HepG2 (cell line): ENCODE data around the gene PSMB11. TPM values are rescaled to one million over a fixed set of nuclear protein-coding genes. Genes with fewer than 3 reads are reported as not detected.

Experiments used
- ATAC-seq: fragments of 200-7000 bp; cut with Tn5 transposase; 3 replicates; pipeline ENCODE4 v1.9.1; 2020; ENCODE audit warnings: mild to moderate bottlenecking, moderate library complexity
- BruUV-seq: library from RNA; stranded (reverse); fragments of 400-500 nt; replicated peaks from 2 replicates; lab custom pipeline; 2021; lab: Mats Ljungman, UMichigan
- CTCF ChIA-PET: fragments of 300-600 bp; formaldehyde crosslinking; extraction: SDS; loops from one replicate; lab custom pipeline; 2021; ENCODE audit warnings: low total read pairs, inconsistent platforms, low intra/inter-chr PET ratio; lab: Yijun Ruan, JAX
- POLR2A ChIA-PET: fragments of 350-600 bp; sonication (Branson Sonifier 250); formaldehyde crosslinking; loops from one replicate; lab custom pipeline; 2020; ENCODE audit warnings: antibody characterized with exemption, inconsistent platforms; lab: Yijun Ruan, JAX
- DNase-seq: peaks from one replicate; pipeline ENCODE4 v3.0.0-alpha.2; 2015; ENCODE audit warnings: low spot score
- FAIRE-seq: peaks from 3 replicates; lab custom pipeline; 2011; peaks lifted over from hg19 to GRCh38; lab: Jason Lieb, UNC
- H2AFZ ChIP-seq: one replicate; pipeline ENCODE4 v1.6.1; 2011; ENCODE audit warnings: low read length, inconsistent platforms
- H3K27ac ChIP-seq: fragments of 300-600 bp; 3 replicates; pipeline ENCODE4 v1.8.0; 2011; ENCODE audit warnings: mixed run types, mild to moderate bottlenecking, mixed read lengths, low read length, inconsistent platforms; ENCODE audit not compliant: insufficient read depth; ENCODE audit errors: extremely low read length
- H3K27me3 ChIP-seq, 2 experiments: fragments of 200-600 bp in 1 of 2; 2 replicates in 1 of 2; 3 replicates in 1 of 2; pipeline versions ENCODE4 v1.6.0 to v1.8.0; 2011; ENCODE audit warnings: low read length in 2 of 2, mild to moderate bottlenecking in 2 of 2, moderate library complexity in 2 of 2, inconsistent platforms in 1 of 2; ENCODE audit not compliant: insufficient read depth in 2 of 2, control insufficient read depth in 1 of 2
- H3K36me3 ChIP-seq, 2 experiments: fragments of 200-600 bp in 1 of 2; replicated peaks in 1 of 2; 2 replicates in 1 of 2; 3 replicates in 1 of 2; pipeline versions ENCODE4 v1.5.1 to v1.8.0; 2011; ENCODE audit warnings: low read length in 2 of 2, inconsistent platforms in 1 of 2; ENCODE audit not compliant: insufficient read depth in 2 of 2, control insufficient read depth in 1 of 2
- H3K4me1 ChIP-seq: 2 replicates; pipeline ENCODE4 v1.5.1; 2012; ENCODE audit warnings: low read length, inconsistent platforms; ENCODE audit not compliant: insufficient read depth
- H3K4me2 ChIP-seq: 2 replicates; pipeline ENCODE4 v1.6.0; 2011; ENCODE audit warnings: low read depth, low read length, inconsistent platforms
- H3K4me3 ChIP-seq, 3 experiments: fragments of 200-600 bp in 1 of 3; sonication (generic), shearing (Covaris generic) in 1 of 3; replicated peaks in 1 of 3; 2 replicates each; pipeline ENCODE4 v1.5.1; 2011 to 2016; ENCODE audit warnings: low read length in 3 of 3, inconsistent platforms in 2 of 3, low read depth in 2 of 3, mild to moderate bottlenecking in 2 of 3, control low read depth in 1 of 3, mixed read lengths in 1 of 3; ENCODE audit not compliant: insufficient read depth in 1 of 3
- H3K79me2 ChIP-seq: one replicate; pipeline ENCODE4 v1.6.1; 2011; ENCODE audit warnings: low read length, inconsistent platforms; ENCODE audit not compliant: insufficient read depth
- H3K9ac ChIP-seq: 2 replicates; pipeline ENCODE4 v1.6.0; 2011; ENCODE audit warnings: mild to moderate bottlenecking, low read depth, low read length, inconsistent platforms; ENCODE audit not compliant: insufficient read depth
- H3K9me3 ChIP-seq: 2 replicates; pipeline ENCODE4 v1.5.1; 2012; ENCODE audit warnings: mild to moderate bottlenecking, low read length
- H4K20me1 ChIP-seq: 2 replicates; pipeline ENCODE4 v1.6.0; 2011; ENCODE audit warnings: inconsistent platforms, mild to moderate bottlenecking, low read length, moderate library complexity; ENCODE audit not compliant: insufficient read depth
- CBX2 ChIP-seq, 2 experiments: fragments of 200-600 bp in 1 of 2; sonication (generic); formaldehyde crosslinking in 1 of 2; IDR thresholded peaks; 2 replicates each; pipeline versions ENCODE4 v1.7.0 to v1.8.1; 2018 to 2022; ENCODE audit warnings: low read depth in 2 of 2, low read length in 1 of 2, mild to moderate bottlenecking in 1 of 2, missing genetic modification reagents in 1 of 2
- MAFF ChIP-seq: IDR thresholded peaks from 2 replicates; pipeline ENCODE4 v1.6.1; 2011; ENCODE audit warnings: low read depth, low read length, improper control_type of control experiment
- MAFK ChIP-seq, 2 experiments: IDR thresholded peaks in 1 of 2; conservative IDR thresholded peaks in 1 of 2; 2 replicates each; pipeline ENCODE4 v1.6.1; 2011; ENCODE audit warnings: improper control_type of control experiment in 2 of 2, low read length in 2 of 2
- PPARG ChIP-seq: conservative IDR thresholded peaks from 2 replicates; pipeline ENCODE4 v1.6.1; 2016; ENCODE audit warnings: missing biosample characterization, missing genetic modification reagents
- SMC3 ChIP-seq: IDR thresholded peaks from 2 replicates; pipeline ENCODE4 v1.6.1; 2011; ENCODE audit warnings: low read length, improper control_type of control experiment
- SRY ChIP-seq: sonication (generic); formaldehyde crosslinking; IDR thresholded peaks from 2 replicates; pipeline ENCODE4 v1.8.0; 2022; ENCODE audit warnings: mild to moderate bottlenecking, missing genetic modification reagents
- TSC22D2 ChIP-seq: sonication (generic); formaldehyde crosslinking; IDR thresholded peaks from 2 replicates; pipeline ENCODE4 v1.5.1; 2020; ENCODE audit warnings: missing genetic modification reagents, mild to moderate bottlenecking, borderline replicate concordance
- ZBTB20 ChIP-seq: sonication (generic); formaldehyde crosslinking; IDR thresholded peaks from 2 replicates; pipeline ENCODE4 v1.8.1; 2023; ENCODE audit warnings: missing genetic modification reagents, low read depth, mild to moderate bottlenecking, borderline replicate concordance
- ZFP37 ChIP-seq: sonication (generic); formaldehyde crosslinking; IDR thresholded peaks from 2 replicates; pipeline ENCODE4 v1.4.0; 2020; ENCODE audit warnings: missing genetic modification reagents, borderline replicate concordance
- ZNF136 ChIP-seq: sonication (generic); formaldehyde crosslinking; IDR thresholded peaks from 2 replicates; pipeline ENCODE4 v1.8.1; 2022; ENCODE audit warnings: low read depth, mild to moderate bottlenecking, moderate library complexity, missing genetic modification reagents
- ZNF256 ChIP-seq: sonication (generic); formaldehyde crosslinking; conservative IDR thresholded peaks from 2 replicates; pipeline ENCODE4 v1.4.0; 2020; ENCODE audit warnings: missing genetic modification reagents
- ZNF329 ChIP-seq: sonication (generic); formaldehyde crosslinking; IDR thresholded peaks from 2 replicates; pipeline ENCODE4 v1.9.0; 2021; ENCODE audit warnings: low read depth, mild to moderate bottlenecking, missing genetic modification reagents
- ZNF354B ChIP-seq: sonication (generic); formaldehyde crosslinking; IDR thresholded peaks from 2 replicates; pipeline ENCODE4 v1.8.0; 2022; ENCODE audit warnings: mild to moderate bottlenecking, missing genetic modification reagents
- ZNF607 ChIP-seq: sonication (generic); formaldehyde crosslinking; IDR thresholded peaks from 2 replicates; pipeline ENCODE4 v1.5.1; 2020; ENCODE audit warnings: missing genetic modification reagents, mild to moderate bottlenecking, borderline replicate concordance
- ZSCAN25 ChIP-seq: sonication (generic); formaldehyde crosslinking; IDR thresholded peaks from 2 replicates; pipeline ENCODE4 v1.8.0; 2022; ENCODE audit warnings: mild to moderate bottlenecking, missing genetic modification reagents
- WGBS: methylation state at CpG from one replicate; pipeline ENCODE4 v1.1.6; 2017; ENCODE audit warnings: low lambda C conversion rate; 5-methylcytosine and 5-hydroxymethylcytosine counted together
- in situ Hi-C: cut with HindIII; loops from 2 replicates; pipeline ENCODE4 v1.10.0; 2017; ENCODE audit warnings: low pct_unique_long_range_greater_than_20kb; ENCODE audit not compliant: extremely low pct_ligation_motif_present
- intact Hi-C: fragments of 100-400 bp; cut with micrococcal nuclease; formaldehyde crosslinking; loops from one replicate; pipeline ENCODE4 v1.10.0; 2022; ENCODE audit not compliant: unreplicated experiment
- polyA plus RNA-seq, 8 experiments: library from polyadenylated mRNA; depleted of rRNA in 3 of 8; stranded (reverse) in 7 of 8; unstranded in 1 of 8; fragments of >200 nt; fragmentation: Illumina TruSeq in 4 of 8; extraction: Trizol in 4 of 8; gene quantifications; 2 replicates each; pipeline versions ENCODE4 v1.2.1 to v1.2.3, GENCODE V29; 2011 to 2016; ENCODE audit warnings: low read depth in 4 of 8, missing spikeins in 1 of 8, mixed read lengths in 1 of 8; ENCODE audit not compliant: insufficient read depth in 1 of 8
- total RNA-seq, 5 experiments: library from RNA; depleted of rRNA; stranded (reverse); fragments of >200 nt; fragmentation: Illumina TruSeq; extraction: Trizol; gene quantifications; 2 replicates each; pipeline ENCODE4 v1.2.3, GENCODE V29; 2016; ENCODE audit warnings: low read depth in 1 of 5
- TF ChIP-seq, protein P1 (sequence below): sonication (generic); formaldehyde crosslinking; conservative IDR thresholded peaks from 2 replicates; pipeline ENCODE4 v1.4.0; 2020; ENCODE audit warnings: missing genetic modification reagents
- TF ChIP-seq, protein P2 (sequence below): sonication (generic); formaldehyde crosslinking; IDR thresholded peaks from 2 replicates; pipeline ENCODE4 v1.5.1; 2020; ENCODE audit warnings: missing genetic modification reagents, mild to moderate bottlenecking, borderline replicate concordance
- TF ChIP-seq, protein P3 (sequence below): sonication (generic); formaldehyde crosslinking; IDR thresholded peaks from 2 replicates; pipeline ENCODE4 v1.8.0; 2022; ENCODE audit warnings: mild to moderate bottlenecking, missing genetic modification reagents, moderate library complexity
- TF ChIP-seq, protein P4 (sequence below): sonication (generic); formaldehyde crosslinking; IDR thresholded peaks from 2 replicates; pipeline ENCODE4 v1.8.1; 2023; ENCODE audit warnings: mild to moderate bottlenecking, missing genetic modification reagents, borderline replicate concordance

Gene PSMB11
- total and polyA plus RNA-seq, 2 of the 13 experiments (the other 11 are each of a cell fraction or from before 2014, with no cell fraction given) = not detected

DNA sequence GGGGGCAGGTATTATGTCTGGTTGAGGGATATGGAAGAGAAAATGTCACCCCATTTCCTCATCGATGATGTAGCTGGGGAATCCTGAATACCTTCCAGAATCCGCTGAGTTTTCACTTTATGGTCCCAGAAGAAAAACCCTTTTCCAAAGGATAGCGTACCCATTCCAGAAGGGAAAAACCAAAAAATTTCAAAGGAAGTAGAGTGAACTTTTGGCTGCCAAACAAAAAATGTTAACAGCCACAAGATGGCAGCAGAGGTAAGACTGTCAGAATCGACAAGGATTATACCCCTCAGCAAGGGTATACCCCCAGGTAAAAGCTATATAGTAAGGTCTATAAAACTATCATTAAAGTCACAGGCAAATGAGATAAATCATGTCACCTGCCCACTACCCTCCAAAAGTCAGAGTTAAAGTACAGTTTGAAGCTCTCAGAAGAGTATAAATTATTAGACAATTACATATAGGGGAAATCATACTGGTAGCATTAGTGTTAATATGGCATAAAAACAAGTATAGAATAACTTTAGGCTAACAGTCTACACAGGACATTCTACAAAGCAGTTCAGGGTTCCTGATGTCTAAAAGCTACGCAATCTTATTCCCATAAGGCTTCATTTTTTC is 34.9 kb downstream of the PSMB11 start:
- H3K4me1 ChIP-seq = peaks cover 9% of the 10 kb centered on the region
- no TSS peak for BruUV-seq
- intact Hi-C loops = loop anchor here (1.0 kb wide), 2 partner anchors 8 to 32 kb away; no protein-coding TSS in a partner anchor
- H3K27me3 ChIP-seq = no peaks in the 10 kb centered on the region
- H3K36me3 ChIP-seq = peaks cover 64 to 95% of the 10 kb centered on the region in 2 experiments
- peaks cover 9% of the 10 kb centered on the region; the same call in 1 of the 2 replicates for H4K20me1 ChIP-seq
- no peak overlapping the region for H3K4me2 ChIP-seq
- H2AFZ ChIP-seq = no peak overlapping the region
- POLR2A ChIA-PET = interaction anchor here (0.8 to 5.8 kb wide), 7 partner anchors 8 to 103 kb away, joined by 3 to 85 read pairs (median 5); partner anchors contain the start of genes ACIN1, AJUBA and C14orf119
- no peak overlapping the region for H3K27ac ChIP-seq
- no peak overlapping the region for H3K4me3 ChIP-seq
- H3K79me2 ChIP-seq = peaks cover 1% of the 10 kb centered on the region
- FAIRE-seq = peak; percentile 48
- CTCF ChIA-PET = interaction anchor here (0.9 to 4.1 kb wide), 8 partner anchors 8 to 110 kb away, joined by 3 to 20 read pairs (median 8); partner anchors contain the start of genes ACIN1 and CDH24
- ATAC-seq = peak; percentile 57
- no peaks in the 10 kb centered on the region for H3K9me3 ChIP-seq
- H3K9ac ChIP-seq = no peak overlapping the region
- 79% methylated on average over 5 of the region's 5 CpGs for WGBS
- peak; percentile 68 for DNase-seq
- in situ Hi-C loops = no loop called here
- TF ChIP-seq CBX2 (IDR thresholded peaks at IDR 0.05; ENCODE audit: low read depth, low read length) = no peak
- no peak for TF ChIP-seq CBX2 (CRISPR knock-in tag; IDR thresholded peaks at IDR 0.05; ENCODE audit: low read depth)
- TF ChIP-seq ZNF354B (CRISPR knock-in tag) = peak; percentile 63; the same call in 1 of the 2 replicates
- TF ChIP-seq TSC22D2 (CRISPR knock-in tag) = no peak
- TF ChIP-seq ZSCAN25 (CRISPR knock-in tag) = peak; percentile 43; the same call in 1 of the 2 replicates
- 0 out of 2 replicates have a peak, but pooled peaks have one; percentile 26 for TF ChIP-seq MAFF
- TF ChIP-seq MAFK (conservative IDR thresholded peaks at IDR 0.05 in 1 of 2, IDR thresholded peaks at IDR 0.05 in 1 of 2; ENCODE audit: low read length in 2 of 2) = peak; percentile 49 to 57; a peak in 3 of 4 replicates
- TF ChIP-seq, protein P1, sequence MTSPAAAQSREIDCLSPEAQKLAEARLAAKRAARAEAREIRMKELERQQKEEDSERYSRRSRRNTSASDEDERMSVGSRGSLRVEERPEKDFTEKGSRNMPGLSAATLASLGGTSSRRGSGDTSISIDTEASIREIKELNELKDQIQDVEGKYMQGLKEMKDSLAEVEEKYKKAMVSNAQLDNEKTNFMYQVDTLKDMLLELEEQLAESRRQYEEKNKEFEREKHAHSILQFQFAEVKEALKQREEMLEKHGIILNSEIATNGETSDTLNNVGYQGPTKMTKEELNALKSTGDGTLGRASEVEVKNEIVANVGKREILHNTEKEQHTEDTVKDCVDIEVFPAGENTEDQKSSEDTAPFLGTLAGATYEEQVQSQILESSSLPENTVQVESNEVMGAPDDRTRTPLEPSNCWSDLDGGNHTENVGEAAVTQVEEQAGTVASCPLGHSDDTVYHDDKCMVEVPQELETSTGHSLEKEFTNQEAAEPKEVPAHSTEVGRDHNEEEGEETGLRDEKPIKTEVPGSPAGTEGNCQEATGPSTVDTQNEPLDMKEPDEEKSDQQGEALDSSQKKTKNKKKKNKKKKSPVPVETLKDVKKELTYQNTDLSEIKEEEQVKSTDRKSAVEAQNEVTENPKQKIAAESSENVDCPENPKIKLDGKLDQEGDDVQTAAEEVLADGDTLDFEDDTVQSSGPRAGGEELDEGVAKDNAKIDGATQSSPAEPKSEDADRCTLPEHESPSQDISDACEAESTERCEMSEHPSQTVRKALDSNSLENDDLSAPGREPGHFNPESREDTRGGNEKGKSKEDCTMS (CRISPR knock-in tag) = 0 out of 2 replicates have a peak, but pooled peaks have one; percentile 61
- TF ChIP-seq, protein P2, sequence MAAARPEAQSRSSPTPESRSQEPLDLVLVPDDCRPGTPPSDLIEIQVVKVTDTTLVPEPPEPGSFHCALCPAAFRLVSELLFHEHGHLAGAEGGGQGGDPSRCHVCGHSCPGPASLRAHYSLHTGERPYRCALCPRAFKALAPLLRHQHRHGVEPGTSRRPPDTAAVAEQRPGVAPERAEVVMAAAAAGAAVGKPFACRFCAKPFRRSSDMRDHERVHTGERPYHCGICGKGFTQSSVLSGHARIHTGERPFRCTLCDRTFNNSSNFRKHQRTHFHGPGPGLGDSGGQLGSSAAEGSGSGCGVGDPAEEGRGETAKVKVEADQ (CRISPR knock-in tag) = 0 out of 2 replicates have a peak, but pooled peaks have one; percentile 52
- no peak for TF ChIP-seq ZNF329 (CRISPR knock-in tag)
- TF ChIP-seq ZBTB20 = no peak
- TF ChIP-seq, protein P3, sequence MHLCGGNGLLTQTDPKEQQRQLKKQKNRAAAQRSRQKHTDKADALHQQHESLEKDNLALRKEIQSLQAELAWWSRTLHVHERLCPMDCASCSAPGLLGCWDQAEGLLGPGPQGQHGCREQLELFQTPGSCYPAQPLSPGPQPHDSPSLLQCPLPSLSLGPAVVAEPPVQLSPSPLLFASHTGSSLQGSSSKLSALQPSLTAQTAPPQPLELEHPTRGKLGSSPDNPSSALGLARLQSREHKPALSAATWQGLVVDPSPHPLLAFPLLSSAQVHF = no peak
- no peak for TF ChIP-seq ZNF607
- peak; percentile 63 for TF ChIP-seq SMC3
- TF ChIP-seq SRY (CRISPR knock-in tag) = no peak
- TF ChIP-seq ZNF256 (CRISPR knock-in tag) = no peak
- peak; percentile 45; the same call in 1 of the 2 replicates for TF ChIP-seq ZNF136 (CRISPR knock-in tag)
- TF ChIP-seq, protein P4, sequence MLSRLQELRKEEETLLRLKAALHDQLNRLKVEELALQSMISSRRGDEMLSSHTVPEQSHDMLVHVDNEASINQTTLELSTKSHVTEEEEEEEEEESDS = 0 out of 2 replicates have a peak, but pooled peaks have one; percentile 49
- TF ChIP-seq ZFP37 (CRISPR knock-in tag) = no peak
- TF ChIP-seq PPARG = peak; percentile 32; the same call in 1 of the 2 replicates
